Stimulated activated CD4-positive, alpha-beta T cell treated with anti-CD3 and anti-CD28 coated beads, TNF-alpha, amount 100 ng/mL, for 48 hours (primary cell): ENCODE measurements around the gene SLC35F3.

ENCODE experiments used
- DNase-seq, 3 donors: peaks; one replicate each; pipeline ENCODE4 v3.0.0-alpha.2; 2020; ENCODE audit warnings: low read depth in 3 of 3

The SLC35F3 gene

DNA sequence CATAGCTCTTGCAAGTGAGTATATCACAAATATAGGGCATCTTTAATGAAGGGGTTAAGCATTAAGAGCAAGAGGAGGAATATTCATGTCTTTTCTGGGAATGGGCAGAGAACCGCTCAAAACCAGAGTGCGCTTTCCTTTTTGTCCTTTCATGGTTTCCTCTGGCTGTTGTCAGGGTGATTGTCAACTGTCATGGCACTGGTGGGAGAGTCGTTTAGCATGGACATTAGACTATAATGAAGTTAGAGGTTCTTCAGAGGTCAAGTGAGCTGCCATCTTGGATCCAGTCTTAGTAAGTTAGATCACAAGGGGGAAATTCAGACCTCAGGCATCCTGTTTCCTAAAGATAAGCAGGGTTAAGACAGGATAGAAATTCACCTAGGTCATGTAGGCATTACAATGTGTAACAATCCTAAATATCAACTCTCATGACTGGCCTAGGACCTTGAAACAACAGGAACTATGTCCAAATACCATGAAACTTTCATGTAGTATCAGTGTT is 456.7 kb downstream of the SLC35F3 start:
- DNase-seq: no peak

DNA sequence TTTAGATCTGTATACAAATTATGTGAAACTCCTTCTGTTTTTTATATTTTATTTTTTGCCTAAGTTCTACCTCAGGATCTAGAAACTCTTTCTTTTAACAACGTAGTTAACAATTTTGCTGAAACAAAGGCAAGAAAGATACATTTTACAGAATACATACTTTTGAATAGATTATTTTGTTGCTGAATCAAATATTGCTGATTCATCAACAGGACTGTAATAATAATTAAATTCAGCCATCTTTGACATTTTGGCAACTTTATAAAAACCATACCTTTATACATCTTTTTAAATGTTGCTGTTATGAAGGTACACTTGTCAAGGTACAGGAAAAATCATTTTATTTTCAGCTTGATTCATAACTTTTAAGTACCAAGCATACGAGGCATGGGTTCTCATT is 458.1 kb downstream of the SLC35F3 start:
- no peak for DNase-seq

DNA sequence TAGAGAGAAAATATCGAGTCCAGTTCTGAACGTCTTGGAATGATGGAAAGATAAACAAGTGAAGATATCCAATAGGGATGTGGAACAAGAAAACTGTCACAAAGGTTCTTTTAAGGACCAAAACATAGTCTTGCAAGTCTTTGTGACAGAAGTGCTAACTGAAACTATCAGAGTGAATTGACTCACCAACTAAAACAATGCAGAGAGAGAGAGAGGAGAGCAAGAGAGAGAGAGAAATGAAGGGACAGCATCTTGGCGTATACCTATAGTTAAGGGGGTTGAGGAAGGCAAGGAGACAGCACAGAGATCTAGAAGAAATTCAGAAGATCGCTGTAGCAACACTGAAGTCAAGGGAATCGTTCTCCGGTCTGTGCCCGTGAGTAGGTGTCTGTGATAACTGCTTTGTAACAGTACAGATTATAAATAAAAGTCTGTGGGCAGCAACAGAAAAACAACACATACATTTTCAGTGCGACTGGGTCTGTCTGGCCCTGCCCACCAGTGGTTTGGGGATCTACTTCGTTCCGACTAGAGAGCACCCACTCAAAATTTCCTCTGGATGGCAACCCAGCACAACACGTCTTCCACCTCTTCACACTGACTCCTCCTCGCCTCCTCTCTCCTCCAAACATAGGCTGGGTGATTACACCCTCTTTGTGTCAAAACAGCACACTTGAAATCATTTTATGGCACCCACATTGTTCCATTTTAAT is 464.0 kb downstream of the SLC35F3 start:
- peak in 1 of 3 donors; percentile 10 for DNase-seq

DNA sequence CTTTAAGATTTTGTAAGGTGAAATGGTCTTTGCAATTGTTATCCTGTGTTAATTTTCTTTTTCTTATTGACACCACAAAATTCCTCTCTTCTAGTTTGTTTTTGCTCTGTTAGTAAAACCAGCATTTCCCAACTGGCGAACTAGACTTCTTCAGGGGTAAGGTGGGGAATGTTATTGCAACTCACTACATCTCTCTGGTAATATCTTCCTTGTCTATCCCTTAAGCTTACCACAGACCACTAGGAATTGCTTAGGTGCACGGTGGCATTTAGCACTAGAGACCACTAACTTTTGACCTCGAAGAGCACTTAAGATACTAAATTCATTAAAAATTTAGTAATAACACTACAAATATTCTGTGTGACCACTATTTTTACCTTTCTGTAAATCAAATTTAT is 464.6 kb downstream of the SLC35F3 start:
- no peak for DNase-seq

DNA sequence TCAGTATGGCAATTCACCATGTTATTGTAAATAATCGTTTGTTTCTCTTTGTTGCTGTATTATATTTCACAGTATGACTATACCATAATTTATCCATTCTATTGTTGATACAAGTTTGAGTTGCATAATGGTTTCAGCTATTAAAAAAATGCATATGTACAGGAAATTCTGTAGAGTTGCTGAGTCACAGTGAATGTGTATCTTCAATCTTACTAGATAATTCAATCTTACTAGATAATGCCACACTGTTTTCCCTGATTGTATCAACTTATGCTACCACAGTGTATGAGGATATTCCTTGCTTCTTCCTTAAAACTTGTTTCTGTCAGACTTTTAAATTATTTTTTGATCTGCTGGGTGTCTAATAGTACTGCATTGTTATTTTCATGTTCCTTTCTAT is 465.3 kb downstream of the SLC35F3 start:
- no peak for DNase-seq

DNA sequence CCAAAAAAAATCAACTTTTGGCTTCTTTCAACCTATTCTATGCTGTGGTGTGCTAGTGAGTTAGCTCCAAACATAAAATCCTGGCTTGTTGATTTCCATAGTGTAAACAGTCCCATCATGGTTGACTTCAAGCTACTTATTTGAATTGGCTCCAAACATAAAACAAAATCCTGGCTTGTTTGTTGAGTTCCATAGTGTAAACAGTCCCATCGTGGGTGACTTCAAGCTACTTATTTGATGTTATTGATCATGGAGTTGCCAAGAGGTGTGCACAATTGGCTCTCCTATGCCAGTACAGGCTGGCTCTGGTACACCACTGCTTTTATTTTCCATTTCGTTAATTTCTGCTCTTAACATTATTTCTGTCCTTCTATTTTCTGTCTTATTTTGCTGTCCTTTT is 466.9 kb downstream of the SLC35F3 start:
- no peak for DNase-seq

DNA sequence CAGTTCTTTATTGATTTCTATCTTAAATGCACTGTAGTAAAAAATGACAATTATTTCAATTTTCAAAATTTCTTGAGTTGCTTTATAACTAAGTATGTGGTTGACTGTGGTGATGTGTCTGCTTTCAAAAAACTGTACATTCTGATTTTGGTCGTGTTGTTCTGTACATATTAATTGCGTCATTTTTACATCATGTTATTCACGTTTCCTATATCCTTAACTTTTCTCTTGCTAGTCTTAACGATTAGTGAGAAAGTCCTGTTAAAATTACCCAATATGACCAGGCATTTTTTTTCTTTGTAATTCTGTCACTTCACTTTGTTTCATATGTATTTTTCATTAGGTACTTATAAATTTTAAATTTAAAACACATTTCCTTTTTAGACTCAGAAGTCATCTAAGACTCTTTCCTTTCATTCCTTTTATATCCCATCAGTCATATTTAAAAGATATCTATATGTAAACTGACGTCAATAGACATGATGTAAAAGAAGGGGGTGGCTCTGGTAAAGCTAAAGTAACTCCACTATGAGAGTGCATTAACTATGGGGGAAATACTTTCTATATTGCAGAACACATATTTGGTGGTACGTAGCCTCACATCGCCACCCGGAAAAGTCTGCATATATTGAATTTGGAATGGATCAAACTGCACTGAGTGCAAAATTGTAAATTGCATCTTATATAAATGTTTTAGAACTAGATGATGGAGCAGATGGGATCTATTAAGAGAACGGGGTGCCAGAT is 467.7 kb downstream of the SLC35F3 start:
- DNase-seq: no peak

DNA sequence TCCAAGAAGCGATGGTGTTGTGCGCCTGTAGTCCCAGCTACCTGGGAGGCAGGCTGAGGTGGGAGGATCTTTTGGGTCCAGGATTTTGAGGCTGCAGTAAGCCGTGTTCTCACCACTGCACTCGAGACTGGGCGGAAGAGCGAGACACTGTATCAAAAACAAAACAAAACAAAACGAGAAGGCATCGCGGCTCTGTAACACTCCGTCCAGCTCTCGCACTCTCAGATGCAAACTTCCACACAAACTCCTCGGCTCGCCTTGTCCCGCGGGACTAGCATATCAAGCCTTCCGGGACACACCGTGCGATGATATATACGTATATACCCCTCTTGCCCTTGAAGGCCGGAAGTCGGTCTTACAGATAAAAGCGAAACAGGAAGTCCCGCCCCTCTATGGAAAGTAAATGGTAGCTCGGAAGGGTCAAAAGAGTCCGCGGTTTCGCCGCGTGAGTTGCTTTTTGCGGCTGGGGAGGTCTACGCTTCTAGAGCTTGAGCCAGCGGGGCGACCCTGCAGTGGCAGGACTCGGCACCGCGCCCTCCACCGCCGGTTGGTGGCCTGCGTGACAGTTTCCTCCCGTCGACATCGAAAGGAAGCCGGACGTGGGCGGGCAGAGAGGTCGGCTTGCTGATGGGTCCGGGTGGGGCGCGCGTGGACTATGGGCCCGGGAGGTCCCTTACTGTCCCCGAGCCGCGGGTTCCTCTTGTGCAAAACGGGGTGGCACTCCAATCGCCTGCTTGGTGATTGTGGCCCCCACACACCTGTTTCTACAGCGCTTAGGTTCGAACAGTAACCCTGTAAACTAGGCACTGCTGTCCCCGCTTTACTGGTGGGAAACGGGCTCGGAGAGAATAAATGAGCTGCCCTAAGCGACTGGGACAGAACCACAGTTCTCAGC is 468.8 kb downstream of the SLC35F3 start, which contains the start of gene COA6:
TSS of gene COA6 (plus strand) at position 393 of the 895 bp plus-strand sequence. CDS start at position 404, 11 bp downstream.
- peak; percentile 74 to 91 (median 87) for DNase-seq

DNA sequence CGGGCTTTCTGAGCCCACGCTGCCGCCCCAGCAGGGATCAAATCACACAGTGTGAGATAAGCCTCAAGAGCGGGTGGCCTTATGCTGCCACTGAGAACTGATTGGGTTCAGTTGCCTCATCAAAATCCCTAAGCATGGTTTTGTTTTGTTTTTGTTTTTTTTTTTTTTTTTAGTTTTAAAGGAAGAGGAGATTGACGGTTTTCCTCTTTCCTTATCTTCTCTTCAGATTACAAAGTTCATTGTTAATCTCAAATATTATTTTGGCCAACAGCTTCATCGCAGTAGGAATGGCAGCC is 469.4 kb downstream of the SLC35F3 start:
- DNase-seq: no peak
